Upper lobe of left lung (tissue), 4 donors: ENCODE data around the gene PITPNM2.

Experiments used
- CTCF ChIP-seq, 6 experiments: fragments of 450-650 bp in 4 of 6; fragments of 200-600 bp in 2 of 6; sonication (generic) in 2 of 6; IDR thresholded peaks; one replicate each; pipeline ENCODE4 v1.5.1; 2016 to 2019; ENCODE audit warnings: antibody characterized with exemption in 6 of 6
- EP300 ChIP-seq, 4 donors: sonication (generic); formaldehyde crosslinking; IDR thresholded peaks; one replicate each; pipeline ENCODE4 v1.5.1; 2017; ENCODE audit warnings: antibody characterized with exemption in 4 of 4, control low read depth in 2 of 4

GRCh38 chr12:123113026-123113425, 37.9 kb downstream of the PITPNM2 start:
- TF ChIP-seq CTCF (IDR thresholded peaks at IDR 0.05) (no peak), EP300 (IDR thresholded peaks at IDR 0.05) (no peak)
